ENCODE data around the gene IL13RA2. TPM values are rescaled to one million over a fixed set of nuclear protein-coding genes. Genes with fewer than 3 reads are reported as not detected.

Gene IL13RA2
- total and polyA plus RNA-seq, 8 donors = 0.10 to 1.9 (median 0.61) TPM; not detected in 3

- no peak for TF ChIP-seq CTCF (IDR thresholded peaks at IDR 0.05)
- Histone ChIP-seq H3K9me3 (no peaks in the 10 kb centered on the region), H3K27ac (no peak overlapping the region), H3K4me1 (no peaks in the 10 kb centered on the region), H3K27me3 (peaks cover 0 to 5% (median 0%) of the 10 kb centered on the region in 3 donors), H3K36me3 (no peaks in the 10 kb centered on the region), H3K4me3 (no peak overlapping the region)
- WGBS, 5 donors = 32 to 69% (median 56%) methylated on average over 5 of the region's 5 CpGs
- DNase-seq = no peak
- intact Hi-C loops (cut with DNase I; ENCODE audit: low total_unique reads) = no loop called here
Observed at GRCh38 chrX:115021121-115021520, 3.7 kb upstream of the IL13RA2 start.

- WGBS, 5 donors = 70 to 90% (median 81%) methylated on average over 2 of the region's 2 CpGs
- no peaks in the 10 kb centered on the region for H3K36me3 ChIP-seq
- TF ChIP-seq POLR2AphosphoS5 (IDR thresholded peaks at IDR 0.05) (no peak), POLR2A (IDR thresholded peaks at IDR 0.05) (no peak), CTCF (IDR thresholded peaks at IDR 0.05) (no peak), EP300 (IDR thresholded peaks at IDR 0.05) (no peak)
- H3K27ac ChIP-seq = no peak overlapping the region
- intact Hi-C loops (cut with DNase I; ENCODE audit: low total_unique reads) = no loop called here
- no peak for DNase-seq
- no peaks in the 10 kb centered on the region for H3K9me3 ChIP-seq
- H3K27me3 ChIP-seq = peaks cover 0 to 5% (median 0%) of the 10 kb centered on the region in 3 donors
- no peak overlapping the region for H3K4me3 ChIP-seq
- H3K4me1 ChIP-seq = no peaks in the 10 kb centered on the region
Observed at GRCh38 chrX:115018944-115019343, 1.5 kb upstream of the IL13RA2 start.

GRCh38 chrX:115018040-115018647 lies 728 bp upstream of the IL13RA2 start:
- intact Hi-C loops (cut with DNase I; ENCODE audit: low total_unique reads) = no loop called here
- no peaks in the 10 kb centered on the region for H3K9me3 ChIP-seq
- WGBS, 5 donors = 41 to 73% (median 66%) methylated on average over 5 to 6 of the region's 6 CpGs
- no peaks in the 10 kb centered on the region for H3K36me3 ChIP-seq
- peaks cover 0 to 5% (median 0%) of the 10 kb centered on the region in 3 donors for H3K27me3 ChIP-seq
- H3K4me3 ChIP-seq = no peak overlapping the region
- no peak overlapping the region for H3K27ac ChIP-seq
- TF ChIP-seq EP300 (IDR thresholded peaks at IDR 0.05) (no peak), CTCF (IDR thresholded peaks at IDR 0.05) (peak in 1 of 7 experiments; percentile 7), POLR2AphosphoS5 (IDR thresholded peaks at IDR 0.05) (no peak), POLR2A (IDR thresholded peaks at IDR 0.05) (no peak)
- H3K4me1 ChIP-seq = no peaks in the 10 kb centered on the region
- DNase-seq = no peak

- no peaks in the 10 kb centered on the region for H3K4me1 ChIP-seq
Observed at GRCh38 chrX:115013705-115014104, 3.7 kb downstream of the IL13RA2 start.

More at GRCh38 chrX:115013705-115014104, 3.7 kb downstream of the IL13RA2 start:
- no peaks in the 10 kb centered on the region for H3K36me3 ChIP-seq
- TF ChIP-seq CTCF (IDR thresholded peaks at IDR 0.05) (no peak), EP300 (IDR thresholded peaks at IDR 0.05) (no peak), POLR2AphosphoS5 (IDR thresholded peaks at IDR 0.05) (no peak), POLR2A (IDR thresholded peaks at IDR 0.05) (no peak)
- no peak for DNase-seq
- no peaks in the 10 kb centered on the region for H3K9me3 ChIP-seq
- peaks cover 0 to 5% (median 0%) of the 10 kb centered on the region in 3 donors for H3K27me3 ChIP-seq
- WGBS, 5 donors = 52 to 64% (median 57%) methylated on average over 3 of the region's 3 CpGs
- no peak overlapping the region for H3K4me3 ChIP-seq
- intact Hi-C loops (cut with DNase I; ENCODE audit: low total_unique reads) = no loop called here
- H3K27ac ChIP-seq = no peak overlapping the region
